ENCODE results near the gene HHEX. TPM values are rescaled to one million over a fixed set of nuclear protein-coding genes. Genes with fewer than 3 reads are reported as not detected.

HHEX gene
- total and polyA plus RNA-seq, 10 of the 15 experiments (the other 5 are each of a cell fraction or from before 2014, with no cell fraction given), result 3.9 to 32.8 (median 16.4) TPM

- Histone ChIP-seq H3K4me1 (ENCODE audit: control insufficient read depth, insufficient read depth, low read length) (no peaks in the 10 kb centered on the region), H3K79me2 (ENCODE audit: control insufficient read depth, insufficient read depth, low read length) (no peaks in the 10 kb centered on the region), H3K9me3 (replicated peaks; ENCODE audit: control insufficient read depth, insufficient read depth, low read length) (no peaks in the 10 kb centered on the region; the same call in 2 of the 3 replicates), H3K9ac (ENCODE audit: control insufficient read depth, insufficient read depth, low read length) (no peak overlapping the region), H3K4me2 (ENCODE audit: control insufficient read depth, insufficient read depth) (no peak overlapping the region), H2AFZ (ENCODE audit: control insufficient read depth, low read depth, low read length) (no peak overlapping the region), H3K27ac (ENCODE audit: control insufficient read depth, insufficient read depth) (no peak overlapping the region), H3K36me3 (ENCODE audit: control insufficient read depth in 2 of 2, insufficient read depth in 2 of 2, low read length in 1 of 2) (no peaks in the 10 kb centered on the region), H4K20me1 (ENCODE audit: control insufficient read depth, insufficient read depth) (no peaks in the 10 kb centered on the region), H3K27me3 (replicated peaks in 1 of 2; ENCODE audit: control insufficient read depth in 2 of 2, insufficient read depth in 2 of 2, low read length in 1 of 2) (no peaks in the 10 kb centered on the region), H3K4me3 (no peak overlapping the region)
- ChIA-PET RAD21 (ENCODE audit: unreplicated experiment) (no interaction called here), POLR2A (interaction anchor here (0.7 kb wide), 2 partner anchors 366 to 705 kb away, joined by 3 read pairs; no protein-coding TSS in a partner anchor), SMC1A (ENCODE audit: uncharacterized antibody, unreplicated experiment) (interaction anchor here (0.6 kb wide), 1 partner anchor 268 kb away, joined by 3 read pairs; no protein-coding TSS in a partner anchor), CTCF (interaction anchor here (1.0 kb wide), 1 partner anchor 165 kb away, joined by 3 read pairs; no protein-coding TSS in a partner anchor)
- intact Hi-C loops (cut with micrococcal nuclease; ENCODE audit: unreplicated experiment), result no loop called here
- in situ Hi-C loops (cut with MboI), result no loop called here
- DNase-seq (ENCODE audit: low read depth, low spot score), result no peak
- no TSS peak for BruUV-seq (replicated peaks)
- FAIRE-seq, result no peak
- WGBS (ENCODE audit: insufficient coverage, insufficient replicate concordance, low lambda C conversion rate, missing lambda C conversion rate), result 41% methylated on average over 5 of the region's 5 CpGs
- no peak for TF ChIP-seq TBL1XR1 (IDR thresholded peaks at IDR 0.05; ENCODE audit: low read depth, low read length)
- TF ChIP-seq CBFB (IDR thresholded peaks at IDR 0.05; ENCODE audit: low read depth), result no peak
- no peak for TF ChIP-seq ZNF687 (IDR thresholded peaks at IDR 0.05)
- no peak for TF ChIP-seq CREM (IDR thresholded peaks at IDR 0.05; ENCODE audit: low read depth)
- no peak for TF ChIP-seq E4F1 (IDR thresholded peaks at IDR 0.05; ENCODE audit: borderline replicate concordance, partially characterized antibody)
- TF ChIP-seq YBX1 (IDR thresholded peaks at IDR 0.05), result no peak
- no peak for TF ChIP-seq NKRF (conservative IDR thresholded peaks at IDR 0.05)
- TF ChIP-seq ELK1 (IDR thresholded peaks at IDR 0.05; ENCODE audit: low read depth, low read length), result no peak
- no peak for TF ChIP-seq ZNF274 (IDR thresholded peaks at IDR 0.05; ENCODE audit: insufficient read depth, insufficient read length)
- no peak for TF ChIP-seq HDAC2 (IDR thresholded peaks at IDR 0.05)
- no peak for TF ChIP-seq ATF7 (IDR thresholded peaks at IDR 0.05; ENCODE audit: low read depth)
- no peak for ATAC-seq
These were observed 11.5 kb upstream of the HHEX start for GRCh38 chr10:92678206-92678605.
